ENCODE results near the gene LMTK2.
"Not testable (repeated sequence)": the region's sequence is repeated elsewhere in the genome, so short reads cannot be mapped to it uniquely, and the experiment has no call there.

The LMTK2 gene

DNA sequence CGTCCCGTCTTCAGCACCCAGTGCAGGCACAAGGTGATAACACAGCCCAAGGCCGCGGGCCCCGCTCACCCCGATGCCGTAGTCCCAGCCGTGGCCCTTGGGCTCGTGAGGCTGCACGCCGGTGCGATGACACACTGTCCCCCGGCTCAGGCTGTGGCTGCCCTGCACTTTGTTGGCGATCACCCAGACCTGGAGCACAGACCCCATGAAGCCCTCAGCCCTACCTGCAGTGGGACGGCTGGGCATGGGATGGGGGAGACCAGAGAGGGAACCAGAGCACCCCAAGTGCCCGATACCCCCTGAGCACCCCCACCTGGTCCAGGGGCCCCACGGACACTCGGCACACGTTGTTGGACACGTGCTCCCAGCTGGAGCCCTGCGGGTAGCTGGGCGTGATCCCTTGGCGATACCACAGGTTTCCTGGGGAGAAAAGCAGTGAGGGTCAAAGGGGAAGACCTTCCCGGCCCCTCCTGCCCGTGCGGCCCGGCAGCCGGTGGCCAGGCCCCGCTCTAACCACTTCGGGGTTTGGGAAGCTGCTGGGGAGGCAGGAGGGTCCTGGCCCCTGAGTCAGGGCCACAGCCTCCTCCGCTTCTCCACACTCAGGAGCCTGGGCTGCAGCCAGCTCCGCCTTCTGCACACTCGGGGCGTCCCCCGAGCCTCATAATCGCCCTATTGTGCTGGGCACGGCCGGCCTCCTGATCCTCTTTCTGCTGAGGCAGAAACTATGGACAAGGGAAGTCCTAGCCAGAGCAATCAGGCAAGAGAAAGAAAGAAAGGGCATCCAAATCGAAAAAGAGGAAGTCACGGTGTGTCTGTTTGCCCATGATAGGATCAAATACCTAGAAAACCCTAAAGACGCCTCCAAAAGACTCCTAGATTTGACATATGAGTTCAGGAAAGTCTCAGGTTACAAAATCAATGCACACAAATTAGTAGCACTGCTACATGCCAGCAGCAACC lies 111.2 kb downstream of the LMTK2 start:
- DNase-seq (ENCODE audit: low read depth), result no peak

DNA sequence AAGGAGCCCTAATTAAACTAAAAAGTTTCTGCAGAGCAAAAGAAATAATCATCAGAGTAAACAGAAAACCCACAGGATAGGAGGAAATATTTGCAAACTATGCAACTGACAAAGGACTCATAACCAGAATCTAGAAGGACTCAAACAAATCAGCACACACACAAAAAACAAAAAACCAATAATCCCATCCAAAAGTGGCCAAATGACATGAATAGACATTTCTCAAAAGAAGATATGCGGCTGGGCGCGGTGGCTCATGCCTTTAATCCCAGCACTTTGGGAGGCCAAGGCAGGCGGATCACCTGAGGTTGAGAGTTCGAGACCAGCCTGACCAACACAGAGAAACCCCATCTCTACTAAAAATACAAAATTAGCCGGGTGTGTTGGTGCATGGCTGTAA lies 112.7 kb downstream of the LMTK2 start:
- not testable (repeated sequence) for DNase-seq (ENCODE audit: low read depth)

DNA sequence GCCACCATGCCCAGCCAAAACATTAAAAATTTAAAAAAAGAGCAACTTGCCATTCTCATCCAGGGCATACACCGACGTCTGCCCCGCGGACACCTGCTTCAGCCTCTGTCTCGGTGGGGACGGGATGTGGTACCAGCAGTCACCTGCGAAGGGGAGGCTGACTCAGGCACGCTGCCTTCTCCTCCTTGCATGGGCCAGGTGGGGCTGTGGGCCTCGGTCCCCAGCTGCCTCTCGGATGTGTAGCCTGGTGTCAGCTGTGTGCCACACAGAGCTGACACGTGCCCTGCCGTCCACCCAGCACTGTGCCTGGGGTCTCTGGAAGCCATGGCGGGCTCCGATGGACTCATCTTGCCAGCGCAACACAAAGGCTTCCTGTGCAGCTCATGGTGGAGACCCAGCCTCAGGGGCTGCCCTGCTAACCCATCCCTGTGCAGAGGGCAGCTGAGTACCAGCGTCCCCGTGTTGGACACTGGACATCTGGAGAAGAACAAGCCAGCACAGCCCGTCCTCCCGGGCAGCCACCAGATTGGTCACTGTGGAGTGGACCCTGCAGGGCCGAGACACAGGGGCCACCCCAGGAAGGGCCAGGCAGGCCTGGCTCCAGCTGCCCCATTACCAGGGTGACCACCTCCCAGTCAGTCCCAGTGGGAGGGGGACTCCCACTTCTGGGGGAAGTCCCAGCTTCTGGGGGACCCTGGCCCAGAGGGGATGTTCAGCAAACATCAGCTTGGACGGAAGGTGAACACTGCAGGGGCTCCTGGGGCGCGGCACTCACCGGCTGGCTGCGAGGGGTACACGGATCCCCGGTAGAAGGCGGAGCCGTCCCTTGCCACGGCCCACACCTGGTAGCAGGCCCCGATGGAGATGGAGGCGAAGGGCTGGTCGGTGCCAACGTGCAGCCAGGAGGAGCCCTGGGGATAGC lies 115.2 kb downstream of the LMTK2 start:
- DNase-seq (ENCODE audit: low read depth), result no peak

DNA sequence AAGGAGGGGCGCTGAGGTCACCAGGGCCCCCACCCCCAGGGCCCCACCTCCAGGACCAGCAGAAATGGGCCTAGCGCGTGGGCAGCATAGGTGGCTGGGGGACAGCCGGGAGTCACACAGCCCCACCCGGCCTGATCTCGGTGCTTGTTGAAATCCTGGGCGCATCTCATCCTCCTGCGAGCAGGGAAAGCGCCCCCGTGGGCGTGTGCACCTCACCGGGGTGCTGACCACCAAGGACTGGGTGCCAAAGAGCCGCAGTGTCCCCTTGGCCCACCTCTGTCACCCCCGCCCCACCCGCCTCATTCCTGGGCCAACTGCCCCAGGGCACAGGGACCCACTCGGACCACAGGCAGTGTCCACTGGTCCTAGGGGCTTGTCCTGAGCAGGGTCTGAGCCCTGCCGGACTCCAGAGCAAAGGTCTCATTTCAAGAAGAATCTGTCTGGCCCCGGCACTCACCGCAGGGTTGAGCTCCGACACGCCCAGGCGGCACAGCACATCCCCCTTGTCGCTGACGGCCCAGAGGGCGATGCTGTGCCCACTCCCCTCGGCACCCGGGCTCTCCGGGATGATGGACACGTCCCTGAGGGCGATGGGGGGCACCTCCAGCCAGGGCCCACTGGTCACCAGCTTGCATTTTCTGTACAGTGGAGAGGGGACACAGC lies 116.0 kb downstream of the LMTK2 start:
- DNase-seq (ENCODE audit: low read depth), result no peak

DNA sequence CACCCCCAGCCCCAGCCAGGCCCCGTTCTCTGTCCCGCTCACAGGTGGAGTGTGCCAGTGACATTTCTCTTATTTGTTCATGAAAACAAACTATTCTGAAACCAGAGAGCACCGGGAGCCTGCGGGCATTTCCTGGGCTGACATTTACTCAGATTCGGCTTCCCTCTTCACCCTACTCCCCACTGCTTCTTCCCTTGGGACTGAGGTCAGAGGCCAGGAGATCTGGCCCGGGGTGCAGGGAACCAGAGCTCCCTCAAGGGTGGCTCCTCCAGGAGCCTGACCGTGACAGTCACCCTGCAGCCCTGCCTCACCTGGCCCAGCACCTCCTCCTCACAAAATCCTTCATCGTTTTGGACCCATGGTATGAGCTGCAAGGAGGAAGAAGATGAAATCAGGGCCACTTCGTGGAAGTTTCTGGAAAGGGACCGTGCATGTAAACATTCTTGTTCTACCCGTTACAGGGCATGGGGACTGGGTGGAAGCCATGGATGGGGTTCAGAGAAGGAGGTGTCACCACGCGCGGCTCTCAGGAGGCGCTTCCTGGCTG lies 116.8 kb downstream of the LMTK2 start:
- no peak for DNase-seq (ENCODE audit: low read depth)

DNA sequence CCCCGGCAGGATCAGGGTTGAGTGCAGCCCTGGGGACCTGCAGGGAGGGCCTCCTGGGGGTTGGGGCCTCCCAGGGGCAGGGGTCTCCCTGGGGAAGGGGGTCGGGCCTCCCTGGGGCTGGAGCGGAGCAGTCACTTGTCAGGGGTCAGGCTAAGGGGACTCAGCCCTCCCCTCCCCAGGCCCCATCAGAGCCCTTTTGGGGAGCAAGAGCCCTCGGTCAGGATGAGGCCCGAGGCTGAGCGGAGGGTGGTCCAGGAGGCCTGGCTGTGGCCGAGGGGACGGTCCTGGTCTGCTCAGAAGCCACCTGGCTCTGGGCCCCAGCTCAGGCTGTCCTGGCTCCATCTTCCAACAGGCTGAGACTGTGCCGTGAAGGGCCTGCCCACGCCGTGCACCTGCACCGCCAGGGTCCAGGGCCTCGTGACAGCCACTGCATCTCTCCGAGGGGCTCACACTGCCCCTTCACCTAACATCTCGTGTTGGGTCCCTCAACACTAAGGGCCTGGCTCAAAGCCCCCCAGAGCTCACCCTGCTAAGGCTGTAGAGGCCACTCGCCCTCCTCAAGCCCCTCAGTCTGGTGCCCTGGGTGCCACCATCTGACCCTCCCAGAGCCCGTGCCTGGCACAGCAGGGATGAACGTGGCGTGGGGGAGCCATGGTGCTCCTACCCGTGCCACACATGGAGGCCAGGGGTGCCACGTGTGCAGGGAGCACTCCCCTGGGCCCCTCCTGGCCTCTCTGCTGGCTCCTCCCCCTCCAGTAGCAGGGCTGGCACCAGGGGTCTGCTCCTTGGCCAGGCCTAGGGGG lies 117.4 kb downstream of the LMTK2 start:
- DNase-seq (ENCODE audit: low read depth), result no peak

DNA sequence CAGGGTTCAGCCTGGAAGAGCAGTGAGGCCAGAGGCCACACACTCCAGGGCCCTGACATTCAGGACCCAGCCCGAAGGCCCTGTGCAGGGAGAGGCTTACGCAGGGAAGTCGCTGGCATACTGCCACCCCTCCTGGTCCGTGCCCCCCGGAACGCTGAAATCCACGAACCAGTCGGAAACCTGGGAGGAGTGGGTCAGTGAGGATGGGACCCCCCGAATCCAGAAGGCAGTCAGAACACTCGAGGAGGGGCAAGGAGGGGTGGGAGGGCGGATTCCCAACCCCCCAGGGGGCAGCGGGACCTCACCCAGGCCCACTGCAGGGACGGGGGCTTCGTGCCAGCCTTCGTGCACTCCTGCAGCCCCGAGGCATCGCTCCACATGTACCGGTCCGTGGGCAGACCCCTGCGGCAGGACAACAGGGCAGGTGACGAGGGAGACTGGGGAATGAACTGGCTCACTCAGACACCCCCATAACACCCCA lies 118.1 kb downstream of the LMTK2 start:
- no peak for DNase-seq (ENCODE audit: low read depth)

DNA sequence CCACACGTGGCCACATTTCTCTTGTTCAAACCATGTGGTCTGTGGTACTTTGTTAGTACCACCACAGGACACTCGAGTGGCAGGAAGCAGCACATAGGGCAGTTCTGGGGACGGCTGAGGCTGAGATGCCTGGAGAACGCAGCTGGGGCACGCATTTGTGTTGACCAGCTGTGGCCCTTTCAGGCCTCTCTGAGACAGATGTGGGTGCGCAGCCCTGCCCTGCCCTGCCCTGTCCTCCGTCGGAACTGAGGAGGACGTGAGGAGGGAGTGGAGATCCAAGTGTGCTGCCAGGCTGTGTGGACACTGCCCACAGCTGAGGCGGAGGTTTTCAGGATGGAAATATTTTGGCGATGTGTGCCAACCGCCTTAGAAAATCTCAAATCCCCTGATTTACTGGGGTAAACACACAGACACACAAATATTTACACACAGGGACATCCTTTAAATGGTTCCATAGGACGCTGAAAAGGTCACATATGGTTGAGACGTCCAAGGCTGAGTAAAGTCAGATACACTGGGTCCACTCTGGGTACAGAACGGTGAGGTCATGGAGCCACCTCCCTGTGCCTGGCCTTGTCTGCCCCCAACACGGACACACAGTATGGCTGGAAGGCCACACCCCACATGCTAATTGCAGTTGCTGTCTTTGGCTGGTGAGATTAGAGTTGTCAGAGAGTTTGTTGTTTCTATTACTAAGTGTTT lies 119.4 kb downstream of the LMTK2 start:
- no peak for DNase-seq (ENCODE audit: low read depth)

DNA sequence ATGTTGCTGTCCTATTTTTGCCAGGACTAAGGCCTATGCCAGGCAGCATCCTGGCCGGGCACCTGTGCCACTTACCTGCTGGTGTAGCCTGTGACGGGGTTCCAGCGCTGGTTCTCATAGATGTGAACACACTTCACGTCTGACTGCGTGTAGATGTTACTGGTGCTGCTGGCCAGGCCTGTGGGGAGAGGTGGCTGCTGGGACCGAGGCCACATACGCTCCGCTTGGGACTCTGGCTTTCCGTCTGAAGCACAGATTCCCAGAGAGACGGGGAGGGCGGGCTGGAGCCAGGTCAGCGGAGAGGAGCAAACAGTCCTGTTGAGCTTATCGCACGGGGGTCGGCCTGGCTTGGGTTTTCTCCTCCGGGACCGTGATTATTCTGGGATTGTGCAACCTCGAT lies 121.3 kb downstream of the LMTK2 start:
- no peak for DNase-seq (ENCODE audit: low read depth)

DNA sequence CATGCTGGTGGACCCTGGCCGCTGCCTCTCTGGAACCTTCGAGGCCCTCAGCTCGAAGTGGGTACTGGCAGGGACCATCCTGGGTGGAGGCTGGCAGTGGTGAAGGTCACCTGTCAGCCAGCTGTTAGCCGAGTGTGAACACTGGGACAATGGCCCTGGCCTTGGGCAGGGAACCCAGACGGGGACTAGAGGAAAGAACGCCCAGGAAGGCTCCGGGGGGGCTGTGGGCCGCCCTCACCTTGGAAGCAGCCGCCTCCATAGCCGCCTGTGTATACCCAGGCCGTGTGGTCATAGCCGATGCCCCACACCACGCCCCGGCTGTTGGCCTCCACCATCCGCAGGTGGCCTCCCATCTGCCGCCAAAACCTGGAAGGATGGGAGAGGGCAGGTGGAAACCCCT lies 122.1 kb downstream of the LMTK2 start:
- no peak for DNase-seq (ENCODE audit: low read depth)

DNA sequence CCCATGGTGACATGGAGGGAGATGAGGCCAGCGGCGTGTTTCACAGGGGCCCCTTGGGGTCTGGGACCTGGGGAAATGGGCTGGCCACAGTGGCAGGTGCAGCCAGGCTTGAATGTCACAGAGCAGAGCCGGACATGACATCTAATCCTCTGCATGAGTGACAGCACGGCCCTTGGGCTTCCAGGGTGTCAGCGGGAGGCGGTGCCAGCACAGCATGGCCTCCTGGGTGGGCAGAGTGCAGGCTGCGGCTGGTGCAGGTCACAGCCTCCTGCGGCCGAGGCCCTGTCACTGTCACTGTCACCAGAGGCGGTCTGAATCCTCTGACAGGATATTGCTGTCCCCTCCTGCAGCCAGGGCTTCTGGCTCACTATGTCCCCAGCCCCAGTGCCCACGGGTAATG lies 122.8 kb downstream of the LMTK2 start:
- no peak for DNase-seq (ENCODE audit: low read depth)

DNA sequence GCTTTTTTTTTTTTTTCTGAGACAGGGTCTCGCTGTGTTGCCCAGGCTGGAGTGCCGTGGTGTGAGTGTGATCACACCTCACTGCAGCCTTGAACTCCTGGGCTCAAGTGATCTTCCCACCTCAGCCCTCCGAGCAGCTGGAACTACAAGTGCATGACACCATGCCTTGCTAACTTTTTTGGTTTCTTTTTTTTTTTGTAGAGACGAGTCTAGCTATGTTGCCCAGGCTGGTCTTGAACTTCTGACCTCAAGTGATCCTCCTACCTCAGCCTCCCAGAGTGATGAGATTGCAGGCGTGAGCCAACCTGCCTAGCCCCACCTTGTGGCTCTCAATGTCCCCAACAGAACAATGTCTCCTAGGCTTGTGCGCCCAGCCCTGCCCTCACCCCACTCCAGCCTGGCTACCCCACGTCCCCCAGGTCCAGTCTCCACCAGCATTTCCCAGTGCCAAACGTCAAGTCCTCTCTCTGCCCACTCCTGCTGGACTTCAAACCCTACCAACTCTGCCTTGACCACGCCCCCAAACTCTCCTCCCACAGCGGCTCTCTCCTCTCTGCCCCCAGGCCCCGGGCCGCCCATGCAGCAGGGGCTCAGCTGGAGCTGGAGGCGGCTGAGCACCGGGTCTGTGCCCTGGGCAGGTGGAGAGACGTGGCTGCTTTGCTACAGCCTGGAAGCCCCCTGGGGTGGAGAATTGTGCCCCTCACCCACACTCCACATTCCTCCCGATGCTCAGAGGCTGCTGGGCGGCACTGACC lies 123.5 kb downstream of the LMTK2 start:
- DNase-seq (ENCODE audit: low read depth), result no peak

DNA sequence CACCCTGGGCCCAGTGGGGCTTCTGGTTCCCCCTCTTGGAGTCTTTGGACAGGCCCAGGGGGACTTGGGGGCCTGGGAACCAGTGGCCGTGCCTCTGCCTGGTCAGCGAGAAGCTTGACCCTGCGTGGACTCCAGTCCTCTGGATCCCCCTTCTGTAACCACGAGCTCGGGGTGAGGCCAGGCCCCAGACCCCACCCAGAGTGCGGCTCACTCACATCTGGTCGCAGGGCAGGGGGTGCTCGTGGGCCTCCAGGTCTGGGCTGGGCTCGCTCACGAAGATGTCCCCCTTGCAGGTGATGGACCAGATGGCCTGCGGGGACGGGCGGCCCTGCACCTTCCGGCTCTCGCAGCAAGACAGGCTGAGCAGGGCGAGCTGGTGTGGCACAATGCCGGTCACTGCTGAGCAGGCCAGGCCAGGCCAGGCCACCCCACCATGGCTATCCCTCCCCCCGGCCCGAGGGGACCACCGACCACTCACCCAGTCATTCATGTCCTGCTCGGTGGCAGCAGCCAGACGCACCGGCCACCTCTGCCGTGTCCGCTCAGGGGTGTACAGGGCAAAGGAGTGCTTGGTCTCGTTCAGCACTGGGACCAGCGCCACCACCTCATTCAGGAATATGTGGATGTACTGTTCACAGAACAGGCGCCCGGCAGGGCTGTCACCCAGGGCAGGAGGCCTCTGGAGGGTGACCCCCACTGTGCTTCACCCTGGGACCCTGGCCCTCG lies 124.2 kb downstream of the LMTK2 start:
- DNase-seq (ENCODE audit: low read depth), result no peak

DNA sequence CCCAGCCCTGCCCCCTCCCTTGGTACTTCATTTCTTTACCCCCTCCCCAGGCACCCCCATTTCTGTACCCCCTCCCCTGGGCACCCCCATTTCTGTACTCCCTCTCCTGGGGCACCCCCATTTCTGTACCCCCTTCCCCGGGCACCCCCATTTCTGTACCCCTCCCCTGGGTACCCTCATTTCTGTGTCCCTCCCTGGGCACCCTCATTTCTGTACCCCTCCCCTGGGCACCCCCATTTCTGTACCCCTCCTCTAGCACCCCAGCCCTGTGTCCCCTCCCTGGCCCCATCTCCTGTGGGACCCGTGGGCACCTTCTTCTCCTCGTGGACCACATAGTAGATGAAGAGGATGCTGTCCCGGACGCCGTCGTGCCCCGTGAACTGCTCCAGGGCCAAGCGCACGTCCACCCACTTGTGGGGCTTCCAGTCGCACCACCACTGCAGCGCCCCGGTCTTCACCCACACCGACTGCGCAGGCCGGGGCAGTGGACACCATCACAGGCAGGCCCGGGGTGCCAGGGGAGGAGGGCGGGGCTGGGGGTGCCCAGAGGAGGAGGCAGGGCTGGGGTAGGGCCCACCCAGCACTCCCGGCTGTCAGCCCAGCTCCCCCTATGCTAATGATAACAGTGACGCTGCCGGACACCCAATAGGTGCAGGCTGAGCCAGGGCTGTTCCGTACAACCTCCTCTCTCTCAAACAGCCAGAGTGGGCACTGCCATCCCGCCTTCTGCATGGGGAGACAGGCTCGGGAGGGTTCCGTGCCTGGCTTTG lies 125.0 kb downstream of the LMTK2 start:
- DNase-seq (ENCODE audit: low read depth), result no peak

DNA sequence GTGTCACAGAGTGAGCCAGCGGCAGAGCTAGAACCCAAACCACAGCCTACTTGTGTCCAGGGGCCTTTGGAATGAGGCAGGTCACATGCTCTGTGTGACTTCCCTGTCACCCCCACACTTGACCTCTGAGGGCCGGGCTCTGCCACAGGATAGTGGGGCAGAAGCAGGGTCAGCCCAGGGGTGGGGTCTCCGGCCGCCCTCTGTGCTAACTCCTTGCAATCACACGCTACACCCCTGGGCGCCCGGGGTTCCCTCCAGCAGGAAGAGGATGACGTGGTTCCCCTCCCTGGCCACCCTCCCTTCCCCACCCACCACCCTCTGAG lies 125.6 kb downstream of the LMTK2 start:
- DNase-seq (ENCODE audit: low read depth), result no peak

DNA sequence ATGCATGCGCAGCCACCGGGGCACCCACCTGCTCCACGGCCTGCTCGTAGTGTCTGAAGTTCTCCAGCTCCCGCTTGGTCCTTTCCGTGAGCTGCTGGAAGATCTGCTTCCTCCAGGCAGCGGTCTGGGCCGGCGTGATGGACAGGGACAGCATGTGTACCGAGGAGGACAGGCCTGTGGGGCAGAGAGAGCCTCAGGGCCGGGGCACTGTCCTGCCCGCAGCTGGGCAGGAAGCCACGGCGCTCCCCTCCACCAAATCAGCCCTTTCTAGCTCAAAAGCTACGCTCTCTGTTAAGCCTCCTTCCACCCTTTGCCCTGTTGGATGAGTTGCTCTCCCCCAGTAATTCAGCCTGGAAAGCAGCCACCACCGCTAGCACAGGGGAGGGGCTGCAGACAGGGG lies 126.1 kb downstream of the LMTK2 start:
- no peak for DNase-seq (ENCODE audit: low read depth)

DNA sequence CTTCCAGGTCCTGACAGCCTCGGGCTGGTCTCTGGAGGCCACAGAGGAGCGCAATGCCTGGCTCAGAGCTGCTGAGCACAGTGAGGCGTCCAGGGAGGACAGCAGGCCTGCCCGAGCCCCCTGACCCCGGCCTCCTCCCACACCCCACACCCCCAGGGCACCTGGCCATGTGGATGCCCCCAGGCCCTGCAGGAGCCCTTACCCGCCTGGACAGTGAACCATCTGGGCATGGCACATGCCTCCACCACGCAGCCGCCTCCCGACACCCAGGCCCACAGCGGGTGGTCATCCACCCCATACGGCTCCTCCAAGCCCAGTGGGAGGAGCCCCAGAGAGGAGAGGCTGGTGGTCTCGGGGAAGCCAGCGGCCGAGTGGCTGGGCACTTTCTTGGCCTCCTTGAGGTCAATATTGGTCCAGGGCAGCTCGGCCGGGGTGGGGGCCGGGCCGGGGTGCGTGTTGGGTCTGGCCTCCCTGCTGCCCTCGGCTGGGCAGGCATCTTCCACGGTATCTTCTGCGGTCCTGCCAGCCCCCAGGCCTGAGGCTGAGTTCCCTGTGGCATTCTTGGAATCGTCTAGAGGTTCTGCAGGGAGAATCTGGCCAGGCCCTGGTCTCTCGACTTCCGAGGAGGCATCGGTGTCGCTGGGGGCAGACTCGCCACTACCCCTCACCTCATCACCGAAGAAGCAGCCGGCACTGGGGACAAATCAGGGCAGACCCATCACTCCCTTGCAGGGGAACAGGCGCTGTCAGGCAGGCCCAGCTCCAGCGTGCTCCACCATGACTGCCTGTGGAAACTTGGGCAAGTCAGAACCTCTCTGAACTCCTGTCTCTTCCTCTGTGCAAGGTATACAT lies 126.8 kb downstream of the LMTK2 start:
- no peak for DNase-seq (ENCODE audit: low read depth)

Data from stimulated activated CD8-positive, alpha-beta memory T cell treated with anti-CD3 and anti-CD28 coated beads, Interleukin-15, amount 100 ng/mL, for 24 hours (primary cell).